ACC112 (cell line): Measurements from ENCODE around the gene ZNF382.

Experiments used
- H2AFZ ChIP-seq: fragments of 200-600 bp; sonication (generic); one replicate; pipeline ENCODE4 v1.6.0; 2017; ENCODE audit warnings: antibody characterized with exemption, low read length; ENCODE audit not compliant: unreplicated experiment
- H3K27ac ChIP-seq: fragments of 200-600 bp; sonication (generic); 2 replicates; pipeline ENCODE4 v1.5.1; 2014; ENCODE audit warnings: low read depth, mild to moderate bottlenecking, antibody characterized with exemption, low read length, moderate library complexity
- H3K27me3 ChIP-seq: fragments of 200-600 bp; sonication (generic); 2 replicates; pipeline ENCODE4 v1.6.1; 2014; ENCODE audit warnings: mild to moderate bottlenecking, antibody characterized with exemption, low read length, moderate library complexity, mixed read lengths; ENCODE audit not compliant: insufficient read depth
- H3K36me3 ChIP-seq: fragments of 200-600 bp; sonication (generic); 2 replicates; pipeline ENCODE4 v1.6.1; 2016; ENCODE audit warnings: mild to moderate bottlenecking, antibody characterized with exemption, low read length, moderate library complexity, mixed read lengths; ENCODE audit not compliant: insufficient read depth
- H3K4me1 ChIP-seq: fragments of 200-600 bp; sonication (generic); one replicate; pipeline ENCODE4 v1.6.1; 2016; ENCODE audit warnings: low read length, mixed read lengths; ENCODE audit not compliant: insufficient read depth, unreplicated experiment, control insufficient read depth
- H3K4me3 ChIP-seq: fragments of 200-600 bp; sonication (generic); 2 replicates; pipeline ENCODE4 v1.5.1; 2014; ENCODE audit warnings: mild to moderate bottlenecking, low read depth, low read length
- H3K79me2 ChIP-seq: fragments of 200-600 bp; sonication (generic); one replicate; pipeline ENCODE4 v1.6.0; 2016; ENCODE audit warnings: low read length; ENCODE audit not compliant: control insufficient read depth, unreplicated experiment, insufficient read depth

Gene ZNF382

DNA sequence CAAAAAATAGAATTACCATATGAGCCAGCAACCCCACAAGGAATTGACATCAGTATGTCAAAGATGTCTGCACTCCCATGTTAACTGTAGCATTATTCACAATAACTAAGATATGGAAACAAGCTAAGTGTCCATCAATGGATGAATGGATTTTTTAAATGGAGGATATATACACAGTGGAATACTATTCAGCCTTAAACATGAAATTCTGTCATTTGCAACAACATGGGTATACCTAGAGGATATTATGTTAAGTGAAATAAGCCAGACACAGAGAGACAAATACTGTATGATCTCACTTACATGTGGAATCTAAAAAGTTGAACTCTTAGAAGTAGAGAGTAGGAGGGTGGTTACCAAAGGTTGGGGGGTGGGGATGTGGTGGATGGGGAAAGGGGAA, 74.3 kb downstream of the ZNF382 start:
- Histone ChIP-seq H3K4me3 (no peak overlapping the region), H3K4me1 (no peaks in the 10 kb centered on the region), H3K27me3 (no peaks in the 10 kb centered on the region), H3K36me3 (peaks cover 6% of the 10 kb centered on the region; the same call in 1 of the 2 replicates), H3K79me2 (no peaks in the 10 kb centered on the region), H2AFZ (no peak overlapping the region), H3K27ac (no peak overlapping the region)
